GM19023 (cell line): ENCODE measurements around the gene GTPBP10.
"Not testable (repeated sequence)": the region's sequence is repeated elsewhere in the genome, so short reads cannot be mapped to it uniquely, and the experiment has no call there.

Experiments used
- ATAC-seq: cut with Tn5 transposase; IDR thresholded peaks from one replicate; pipeline ENCODE4 v1.9.1; 2021; ENCODE audit warnings: mild to moderate bottlenecking, moderate library complexity; ENCODE audit not compliant: unreplicated experiment

The GTPBP10 gene

GRCh38 chr7:90350032-90350431 is 3.5 kb downstream of the GTPBP10 start:
- ATAC-seq, result not testable (repeated sequence)

GRCh38 chr7:90351987-90352386 is 5.5 kb downstream of the GTPBP10 start:
- ATAC-seq, result no peak

GRCh38 chr7:90383422-90383821 is 36.9 kb downstream of the GTPBP10 start:
- ATAC-seq, result no peak

- no peak for ATAC-seq
Measured at GRCh38 chr7:90383861-90384260, 37.3 kb downstream of the GTPBP10 start.

GRCh38 chr7:90384433-90384832 is 37.9 kb downstream of the GTPBP10 start:
- ATAC-seq, result no peak

GRCh38 chr7:90387470-90388240 is 41.1 kb downstream of the GTPBP10 start:
- no peak for ATAC-seq

- ATAC-seq, result no peak
Measured at GRCh38 chr7:90390926-90391325, 44.4 kb downstream of the GTPBP10 start.

GRCh38 chr7:90391488-90391887 is 45.0 kb downstream of the GTPBP10 start:
- ATAC-seq, result no peak

- no peak for ATAC-seq
Measured at GRCh38 chr7:90396420-90396819, 49.9 kb downstream of the GTPBP10 start.

GRCh38 chr7:90401989-90402388 is 55.5 kb downstream of the GTPBP10 start:
- no peak for ATAC-seq

- ATAC-seq, result no peak
Measured at GRCh38 chr7:90402785-90403173, 56.3 kb downstream of the GTPBP10 start.

- peak; percentile 97 for ATAC-seq
Measured at GRCh38 chr7:90403174-90404113, 56.9 kb downstream of the GTPBP10 start, which contains the start of gene CLDN12. Gene CLDN12, plus strand, starts transcription at chr7:90403461. Its CDS starts 9,216 bp downstream, at chr7:90412677.

- ATAC-seq, result no peak
Measured at GRCh38 chr7:90404777-90405176, 58.3 kb downstream of the GTPBP10 start.

GRCh38 chr7:90407484-90407821 is 60.9 kb downstream of the GTPBP10 start:
- no peak for ATAC-seq

- ATAC-seq, result no peak
Measured at GRCh38 chr7:90408142-90408541, 61.6 kb downstream of the GTPBP10 start.

GRCh38 chr7:90409667-90410066 is 63.2 kb downstream of the GTPBP10 start:
- ATAC-seq, result no peak

- ATAC-seq, result no peak
Measured at GRCh38 chr7:90411510-90411909, 65.0 kb downstream of the GTPBP10 start.

GRCh38 chr7:90412458-90413184 is 66.1 kb downstream of the GTPBP10 start:
- peak; percentile 55 for ATAC-seq

GRCh38 chr7:90413185-90413528 is 66.6 kb downstream of the GTPBP10 start:
- peak; percentile 14 for ATAC-seq

GRCh38 chr7:90421651-90422050 is 75.1 kb downstream of the GTPBP10 start:
- no peak for ATAC-seq

GRCh38 chr7:90424720-90425119 is 78.2 kb downstream of the GTPBP10 start:
- ATAC-seq, result peak; percentile 96
